Spleen (tissue), 7 donors: ENCODE measurements around the gene UGT2B7.

Experiments used
- CTCF ChIP-seq, 11 experiments: fragments of 200-600 bp in 7 of 11; fragments of 450-650 bp in 4 of 11; sonication (generic) in 4 of 11; IDR thresholded peaks in 8 of 11; conservative IDR thresholded peaks in 3 of 11; 1 replicate in 7 of 11; 2 replicates in 4 of 11; pipeline versions ENCODE4 v1.4.0 to v1.8.0; 2016 to 2021; ENCODE audit warnings: antibody characterized with exemption in 11 of 11, inconsistent platforms in 4 of 11, mild to moderate bottlenecking in 1 of 11
- POLR2A ChIP-seq, 3 donors: fragments of 450-650 bp; IDR thresholded peaks; one replicate each; pipeline ENCODE4 v1.5.1; 2017; ENCODE audit warnings: antibody characterized with exemption in 3 of 3, mild to moderate bottlenecking in 1 of 3
- POLR2AphosphoS5 ChIP-seq, 3 donors: sonication (generic); formaldehyde crosslinking; IDR thresholded peaks; one replicate each; pipeline ENCODE4 v1.5.1; 2017; ENCODE audit warnings: antibody characterized with exemption in 3 of 3
- donor health status: DM: no; HTN: no; CAD: no; lungs with moderate emphysema.
- donor health status: DM: no; HTN: no; CAD: no.
- donor health status: DM: no; HTN: no; CAD: no.

- TF ChIP-seq CTCF (IDR thresholded peaks at IDR 0.05 in 8 of 11, conservative IDR thresholded peaks at IDR 0.05 in 3 of 11) (no peak), POLR2AphosphoS5 (IDR thresholded peaks at IDR 0.05) (no peak), POLR2A (IDR thresholded peaks at IDR 0.05) (no peak)
These were observed 25.0 kb upstream of the UGT2B7 start for GRCh38 chr4:69071286-69071685.
